GM23248 (cell line): ENCODE measurements around the gene DNAJC30.

Experiments used
- EZH2 ChIP-seq: fragments of 200-600 bp; sonication (generic); IDR thresholded peaks from 2 replicates; pipeline ENCODE4 v1.6.1; 2018; ENCODE audit warnings: antibody characterized with exemption, mild to moderate bottlenecking; ENCODE audit not compliant: insufficient read depth, poor library complexity, severe bottlenecking
- EZH2phosphoT487 ChIP-seq: fragments of 200-600 bp; sonication (generic); IDR thresholded peaks from 2 replicates; pipeline ENCODE4 v1.6.1; 2018; ENCODE audit warnings: antibody characterized with exemption, moderate library complexity, mild to moderate bottlenecking, low read depth; ENCODE audit not compliant: insufficient read depth

- TF ChIP-seq EZH2phosphoT487 (no peak), EZH2 (no peak)
Observed at GRCh38 chr7:73638911-73639310, 44.3 kb downstream of the DNAJC30 start.
